Astrocyte (in vitro differentiated cells and primary cell): ENCODE results near the gene CKAP5. TPM values are rescaled to one million over a fixed set of nuclear protein-coding genes. Genes with fewer than 3 reads are reported as not detected.
"Not testable (repeated sequence)": the region's sequence is repeated elsewhere in the genome, so short reads cannot be mapped to it uniquely, and the experiment has no call there.

Experiments used
- DNase-seq: peaks from one replicate; pipeline ENCODE4 v3.0.0-alpha.2; 2010; ENCODE audit warnings: low read depth
- FAIRE-seq: peaks from 2 replicates; lab custom pipeline; 2011; peaks lifted over from hg19 to GRCh38; lab: Jason Lieb, UNC
- H2AFZ ChIP-seq: 2 replicates; pipeline ENCODE4 v1.6.0; 2012; ENCODE audit warnings: low read depth, low read length, inconsistent platforms
- H3K27ac ChIP-seq: 2 replicates; pipeline ENCODE4 v1.5.1; 2011; ENCODE audit warnings: low read depth, low read length, inconsistent platforms
- H3K27me3 ChIP-seq: 2 replicates; pipeline ENCODE4 v1.6.0; 2011; ENCODE audit warnings: low read length, inconsistent platforms; ENCODE audit not compliant: insufficient read depth
- H3K36me3 ChIP-seq: 2 replicates; pipeline ENCODE4 v1.5.1; 2011; ENCODE audit warnings: low read length, inconsistent platforms; ENCODE audit not compliant: insufficient read depth
- H3K4me1 ChIP-seq: 2 replicates; pipeline ENCODE4 v1.5.1; 2011; ENCODE audit warnings: low read length, inconsistent platforms; ENCODE audit not compliant: insufficient read depth
- H3K4me2 ChIP-seq: 2 replicates; pipeline ENCODE4 v1.6.0; 2012; ENCODE audit warnings: low read length, inconsistent platforms
- H3K4me3 ChIP-seq: 2 replicates; pipeline ENCODE4 v1.5.1; 2011; ENCODE audit warnings: low read depth, mild to moderate bottlenecking, low read length, inconsistent platforms; ENCODE audit not compliant: insufficient read depth
- H3K79me2 ChIP-seq: 2 replicates; pipeline ENCODE4 v1.6.0; 2012; ENCODE audit warnings: mild to moderate bottlenecking, low read length, inconsistent platforms; ENCODE audit not compliant: insufficient read depth
- H3K9ac ChIP-seq: 2 replicates; pipeline ENCODE4 v1.6.0; 2012; ENCODE audit warnings: mild to moderate bottlenecking, low read length, inconsistent platforms
- H3K9me3 ChIP-seq: 2 replicates; pipeline ENCODE4 v1.5.1; 2012; ENCODE audit warnings: low read depth, mild to moderate bottlenecking, low read length, inconsistent platforms; ENCODE audit not compliant: insufficient read depth
- H4K20me1 ChIP-seq: 2 replicates; pipeline ENCODE4 v1.6.0; 2012; ENCODE audit warnings: low read length, inconsistent platforms; ENCODE audit not compliant: insufficient read depth
- H3K27ac Mint-ChIP-seq: one replicate; pipeline ENCODE4 v1.8.0; 2021; ENCODE audit warnings: mild to moderate bottlenecking, mixed read lengths; ENCODE audit not compliant: unreplicated experiment
- H3K27me3 Mint-ChIP-seq: one replicate; pipeline ENCODE4 v1.8.0; 2021; ENCODE audit warnings: low read depth, mixed read lengths; ENCODE audit not compliant: unreplicated experiment
- H3K36me3 Mint-ChIP-seq: one replicate; pipeline ENCODE4 v1.8.0; 2021; ENCODE audit warnings: low read depth, mixed read lengths; ENCODE audit not compliant: unreplicated experiment
- H3K4me1 Mint-ChIP-seq: one replicate; pipeline ENCODE4 v1.8.0; 2021; ENCODE audit warnings: low read depth, mixed read lengths; ENCODE audit not compliant: unreplicated experiment
- H3K4me3 Mint-ChIP-seq: one replicate; pipeline ENCODE4 v1.8.0; 2021; ENCODE audit warnings: mild to moderate bottlenecking, moderate library complexity, mixed read lengths; ENCODE audit not compliant: unreplicated experiment
- H3K9me3 Mint-ChIP-seq: one replicate; pipeline ENCODE4 v1.8.0; 2021; ENCODE audit warnings: mild to moderate bottlenecking, mixed read lengths; ENCODE audit not compliant: unreplicated experiment
- EZH2 ChIP-seq: IDR thresholded peaks from 2 replicates; pipeline ENCODE4 v1.6.1; 2012; ENCODE audit warnings: mild to moderate bottlenecking, low read length, inconsistent platforms; ENCODE audit not compliant: insufficient read depth
- total RNA-seq: library from RNA; stranded (reverse); gene quantifications from 2 replicates; pipeline ENCODE4 v1.2.1, GENCODE V29; 2021
- TF ChIP-seq, protein P1 (sequence below): IDR thresholded peaks from 2 replicates; pipeline ENCODE4 v1.5.1; 2011; ENCODE audit warnings: low read depth, mild to moderate bottlenecking, inconsistent platforms, low read length, moderate library complexity; ENCODE audit not compliant: insufficient read depth

CKAP5 gene
- total RNA-seq, 1 donor from 2014 or later = 99.9 TPM

DNA sequence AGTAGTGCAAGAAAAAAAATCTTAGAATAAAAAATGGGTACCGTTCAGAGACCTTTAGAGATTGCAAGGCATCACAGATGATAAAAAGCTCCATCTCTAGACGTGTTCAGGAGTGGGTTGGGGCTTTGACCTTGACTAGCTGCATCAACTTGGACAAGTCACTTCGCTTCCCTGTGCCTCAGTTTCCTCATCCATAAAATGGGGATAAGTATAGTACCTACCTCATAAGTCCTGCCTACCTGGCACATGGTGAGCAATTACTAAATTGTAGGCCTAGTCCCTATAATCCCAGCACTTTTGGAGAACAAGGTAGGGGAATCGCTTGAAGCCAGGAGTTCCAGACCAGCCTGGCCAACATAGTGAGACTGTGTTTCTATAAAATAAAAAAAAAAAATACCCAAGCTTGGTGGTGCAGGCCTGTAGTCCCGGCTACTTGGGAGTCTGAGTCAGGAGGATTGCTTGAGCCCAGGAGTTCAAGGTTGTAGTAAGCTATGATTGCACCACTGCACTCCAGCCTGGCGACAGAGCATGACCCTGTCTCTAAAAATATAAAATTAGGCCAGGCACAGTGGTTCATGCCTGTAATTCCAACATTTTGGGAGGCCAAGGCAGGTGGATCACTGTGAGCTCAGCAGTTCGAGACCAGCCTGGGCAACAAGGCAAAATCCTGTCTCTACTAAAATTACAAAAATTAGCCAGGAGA lies 133.1 kb downstream of the CKAP5 start:
- Histone ChIP-seq H3K9ac (no peak overlapping the region), H3K27me3 (no peaks in the 10 kb centered on the region), H3K4me2 (no peak overlapping the region), H3K36me3 (peaks cover 3% of the 10 kb centered on the region), H3K9me3 (no peaks in the 10 kb centered on the region), H4K20me1 (no peaks in the 10 kb centered on the region), H3K79me2 (no peaks in the 10 kb centered on the region), H3K4me3 (no peak overlapping the region), H3K27ac (no peak overlapping the region), H3K4me1 (peaks cover 28% of the 10 kb centered on the region), H2AFZ (no peak overlapping the region)
- Mint-ChIP-seq H3K4me1 (peaks cover 22% of the 10 kb centered on the region), H3K27ac (no peak overlapping the region), H3K4me3 (no peak overlapping the region), H3K9me3 (no peaks in the 10 kb centered on the region), H3K27me3 (no peaks in the 10 kb centered on the region), H3K36me3 (peaks cover 3% of the 10 kb centered on the region)
- TF ChIP-seq, protein P1, sequence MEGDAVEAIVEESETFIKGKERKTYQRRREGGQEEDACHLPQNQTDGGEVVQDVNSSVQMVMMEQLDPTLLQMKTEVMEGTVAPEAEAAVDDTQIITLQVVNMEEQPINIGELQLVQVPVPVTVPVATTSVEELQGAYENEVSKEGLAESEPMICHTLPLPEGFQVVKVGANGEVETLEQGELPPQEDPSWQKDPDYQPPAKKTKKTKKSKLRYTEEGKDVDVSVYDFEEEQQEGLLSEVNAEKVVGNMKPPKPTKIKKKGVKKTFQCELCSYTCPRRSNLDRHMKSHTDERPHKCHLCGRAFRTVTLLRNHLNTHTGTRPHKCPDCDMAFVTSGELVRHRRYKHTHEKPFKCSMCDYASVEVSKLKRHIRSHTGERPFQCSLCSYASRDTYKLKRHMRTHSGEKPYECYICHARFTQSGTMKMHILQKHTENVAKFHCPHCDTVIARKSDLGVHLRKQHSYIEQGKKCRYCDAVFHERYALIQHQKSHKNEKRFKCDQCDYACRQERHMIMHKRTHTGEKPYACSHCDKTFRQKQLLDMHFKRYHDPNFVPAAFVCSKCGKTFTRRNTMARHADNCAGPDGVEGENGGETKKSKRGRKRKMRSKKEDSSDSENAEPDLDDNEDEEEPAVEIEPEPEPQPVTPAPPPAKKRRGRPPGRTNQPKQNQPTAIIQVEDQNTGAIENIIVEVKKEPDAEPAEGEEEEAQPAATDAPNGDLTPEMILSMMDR = no peak
- no peak for TF ChIP-seq EZH2
- FAIRE-seq (no peak), DNase-seq (no peak)

DNA sequence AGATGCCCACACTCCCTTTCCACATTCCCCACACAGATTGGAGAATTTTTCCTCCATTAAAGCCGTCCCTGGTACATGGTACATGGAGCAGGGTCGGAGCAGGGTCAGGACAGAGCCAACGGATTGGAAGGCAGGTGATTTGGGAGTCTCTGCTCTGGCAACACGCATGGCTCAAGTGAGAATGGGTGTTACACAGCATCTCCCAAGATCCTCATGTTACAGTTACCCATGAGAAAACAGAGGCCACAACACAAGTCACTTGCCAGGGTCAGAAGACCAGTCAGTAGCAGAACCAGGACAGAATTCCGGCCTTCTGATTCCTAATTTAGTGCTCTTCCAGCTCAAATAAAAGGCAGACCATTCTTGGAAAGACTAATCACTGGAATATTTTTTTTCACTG lies 134.8 kb downstream of the CKAP5 start:
- peak overlapping the region; percentile 78 for H3K9ac ChIP-seq
- no peaks in the 10 kb centered on the region for H3K9me3 ChIP-seq
- peak overlapping the region; percentile 94 for H3K27ac ChIP-seq
- peaks cover 10% of the 10 kb centered on the region for H3K36me3 ChIP-seq
- H3K27me3 ChIP-seq = no peaks in the 10 kb centered on the region
- Mint-ChIP-seq H3K36me3 (peaks cover 6% of the 10 kb centered on the region), H3K4me3 (peak overlapping the region; percentile 28), H3K27me3 (no peaks in the 10 kb centered on the region), H3K9me3 (no peaks in the 10 kb centered on the region), H3K27ac (peak overlapping the region; percentile 81), H3K4me1 (peaks cover 22% of the 10 kb centered on the region)
- peaks cover 13% of the 10 kb centered on the region for H3K79me2 ChIP-seq
- peak overlapping the region; percentile 46 for H3K4me2 ChIP-seq
- no peak overlapping the region for H3K4me3 ChIP-seq
- DNase-seq = peak; percentile 48
- peak overlapping the region; percentile 36 for H2AFZ ChIP-seq
- H4K20me1 ChIP-seq = peaks cover 9% of the 10 kb centered on the region
- no peak for FAIRE-seq
- H3K4me1 ChIP-seq = peaks cover 27% of the 10 kb centered on the region
- TF ChIP-seq EZH2 = no peak
- TF ChIP-seq, protein P1 = no peak

DNA sequence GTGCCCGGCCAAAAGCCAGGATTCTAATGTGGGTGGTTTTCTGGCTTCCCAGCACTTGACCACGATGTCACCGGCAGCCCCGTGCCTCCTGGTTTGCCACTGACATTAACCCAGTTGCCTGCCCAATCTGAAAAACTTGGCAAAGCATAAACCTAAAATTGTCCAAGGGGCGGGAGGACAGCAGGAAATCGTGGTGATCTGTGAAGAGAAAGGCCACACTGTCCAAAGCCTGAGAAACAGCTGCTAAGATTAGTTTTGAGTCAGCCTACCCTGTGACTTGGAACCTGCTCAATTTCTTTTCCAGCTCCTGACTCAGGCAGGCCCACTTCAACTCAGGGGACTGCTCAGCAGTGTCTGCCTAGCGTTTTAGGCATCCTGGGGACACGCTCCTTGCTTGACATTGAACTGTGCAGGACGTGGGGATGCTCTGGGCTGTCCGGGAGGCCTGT lies 135.2 kb downstream of the CKAP5 start:
- no peaks in the 10 kb centered on the region for H3K9me3 Mint-ChIP-seq
- Histone ChIP-seq H3K27me3 (no peaks in the 10 kb centered on the region), H3K27ac (peak overlapping the region; percentile 94), H3K79me2 (peaks cover 15% of the 10 kb centered on the region), H2AFZ (peak overlapping the region; percentile 36), H3K9ac (peak overlapping the region; percentile 78), H3K4me3 (no peak overlapping the region), H3K36me3 (peaks cover 12% of the 10 kb centered on the region), H3K4me1 (peaks cover 27% of the 10 kb centered on the region), H3K9me3 (no peaks in the 10 kb centered on the region), H4K20me1 (peaks cover 12% of the 10 kb centered on the region), H3K4me2 (peak overlapping the region; percentile 46)
- H3K4me3 Mint-ChIP-seq = peak overlapping the region; percentile 28
- H3K27me3 Mint-ChIP-seq = no peaks in the 10 kb centered on the region
- TF ChIP-seq, protein P1 = no peak
- TF ChIP-seq EZH2 = no peak
- peaks cover 9% of the 10 kb centered on the region for H3K36me3 Mint-ChIP-seq
- peak overlapping the region; percentile 81 for H3K27ac Mint-ChIP-seq
- FAIRE-seq (peak; percentile 39), DNase-seq (peak; percentile 97)
- H3K4me1 Mint-ChIP-seq = peaks cover 20% of the 10 kb centered on the region

DNA sequence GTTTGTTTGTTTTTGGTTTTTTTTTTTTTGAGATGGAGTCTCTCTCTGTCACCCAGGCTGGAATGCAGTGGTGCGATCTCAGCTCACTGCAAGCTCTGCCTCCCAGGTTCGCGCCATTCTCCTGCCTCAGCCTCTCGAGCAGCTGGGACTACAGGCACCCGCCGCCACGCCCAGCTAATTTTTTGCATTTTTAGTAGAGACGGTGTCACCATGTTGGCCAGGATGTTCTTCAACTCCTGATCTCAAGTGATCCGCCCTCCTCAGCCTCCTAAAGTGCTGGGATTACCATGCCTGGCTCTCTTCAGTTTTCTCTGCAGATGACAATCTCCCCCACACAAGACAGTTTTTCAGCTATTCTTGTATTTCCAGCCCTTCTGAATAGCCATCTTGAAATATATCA lies 136.7 kb downstream of the CKAP5 start:
- peaks cover 14% of the 10 kb centered on the region for H3K4me1 Mint-ChIP-seq
- H3K36me3 ChIP-seq = peaks cover 18% of the 10 kb centered on the region
- H3K36me3 Mint-ChIP-seq = peaks cover 10% of the 10 kb centered on the region
- FAIRE-seq, H3K4me3 ChIP-seq, H3K9ac ChIP-seq, H3K27me3 ChIP-seq, H3K9me3 Mint-ChIP-seq, H3K4me3 Mint-ChIP-seq, H3K4me2 ChIP-seq, H3K27me3 Mint-ChIP-seq, H3K27ac ChIP-seq, DNase-seq, H3K9me3 ChIP-seq, H3K27ac Mint-ChIP-seq, H2AFZ ChIP-seq: not testable (repeated sequence)
- peaks cover 18% of the 10 kb centered on the region for H4K20me1 ChIP-seq
- H3K79me2 ChIP-seq = peaks cover 29% of the 10 kb centered on the region
- peaks cover 18% of the 10 kb centered on the region for H3K4me1 ChIP-seq
